Astrocyte of the spinal cord (primary cell): ENCODE measurements around the gene RNPEP.

Source experiments
- DNase-seq: peaks from one replicate; pipeline ENCODE4 v3.0.0; 2011; ENCODE audit warnings: low read depth, low spot score
- H3K4me3 ChIP-seq: 2 replicates; pipeline ENCODE4 v1.5.1; 2011; ENCODE audit warnings: low read depth, mild to moderate bottlenecking, low read length, moderate library complexity
- CTCF ChIP-seq: IDR thresholded peaks from 2 replicates; pipeline ENCODE4 v1.5.1; 2012; ENCODE audit warnings: low read depth, mild to moderate bottlenecking, low read length, inconsistent platforms
- in situ Hi-C: cut with HindIII; loops from 2 replicates; pipeline ENCODE4 v1.10.0; 2017; ENCODE audit warnings: low sequenced_read_pairs

Gene RNPEP

GRCh38 chr1:202014915-202015661 lies 32.6 kb downstream of the RNPEP start:
- DNase-seq, result no peak
- in situ Hi-C loops, result no loop called here

GRCh38 chr1:202015662-202015937 lies 33.2 kb downstream of the RNPEP start:
- H3K4me3 ChIP-seq, result no peak overlapping the region
- DNase-seq, result no peak
- in situ Hi-C loops, result no loop called here
- TF ChIP-seq CTCF, result no peak

More at GRCh38 chr1:202014915-202015661, 32.6 kb downstream of the RNPEP start:
- no peak overlapping the region for H3K4me3 ChIP-seq
- TF ChIP-seq CTCF, result no peak

GRCh38 chr1:202016022-202016810 lies 33.8 kb downstream of the RNPEP start:
- in situ Hi-C loops, result no loop called here
- no peak overlapping the region for H3K4me3 ChIP-seq
- DNase-seq, result peak; percentile 29
- TF ChIP-seq CTCF, result no peak

- TF ChIP-seq CTCF, result no peak
- DNase-seq, result no peak
- in situ Hi-C loops, result no loop called here
- H3K4me3 ChIP-seq, result no peak overlapping the region
Measured at GRCh38 chr1:202016811-202017748, 34.6 kb downstream of the RNPEP start.

- in situ Hi-C loops, result no loop called here
- H3K4me3 ChIP-seq, result no peak overlapping the region
- TF ChIP-seq CTCF, result no peak
- DNase-seq, result no peak
Measured at GRCh38 chr1:202017749-202018467, 35.5 kb downstream of the RNPEP start.
